Subcutaneous adipose tissue (tissue), 4 donors: Measurements from ENCODE around the gene GMFB. TPM values are rescaled to one million over a fixed set of nuclear protein-coding genes. Genes with fewer than 3 reads are reported as not detected.

Experiments used
- total RNA-seq, 4 donors: library from RNA; depleted of rRNA; stranded (reverse); fragments of >200 nt; gene quantifications; one replicate each; pipeline ENCODE4 v1.1.0, GENCODE V29; 2016
- TF ChIP-seq, protein P1 (sequence below): fragments of 450-650 bp; IDR thresholded peaks from one replicate; pipeline ENCODE4 v1.5.1; 2016; ENCODE audit warnings: low read depth, mild to moderate bottlenecking, control low read depth, antibody characterized with exemption, moderate library complexity

The GMFB gene
- 100 to 1,000 TPM in 1 of 4 donors, 10 to 100 TPM in 3; 35.8 to 100 (median 85.5) TPM for total RNA-seq

- TF ChIP-seq, protein P1, sequence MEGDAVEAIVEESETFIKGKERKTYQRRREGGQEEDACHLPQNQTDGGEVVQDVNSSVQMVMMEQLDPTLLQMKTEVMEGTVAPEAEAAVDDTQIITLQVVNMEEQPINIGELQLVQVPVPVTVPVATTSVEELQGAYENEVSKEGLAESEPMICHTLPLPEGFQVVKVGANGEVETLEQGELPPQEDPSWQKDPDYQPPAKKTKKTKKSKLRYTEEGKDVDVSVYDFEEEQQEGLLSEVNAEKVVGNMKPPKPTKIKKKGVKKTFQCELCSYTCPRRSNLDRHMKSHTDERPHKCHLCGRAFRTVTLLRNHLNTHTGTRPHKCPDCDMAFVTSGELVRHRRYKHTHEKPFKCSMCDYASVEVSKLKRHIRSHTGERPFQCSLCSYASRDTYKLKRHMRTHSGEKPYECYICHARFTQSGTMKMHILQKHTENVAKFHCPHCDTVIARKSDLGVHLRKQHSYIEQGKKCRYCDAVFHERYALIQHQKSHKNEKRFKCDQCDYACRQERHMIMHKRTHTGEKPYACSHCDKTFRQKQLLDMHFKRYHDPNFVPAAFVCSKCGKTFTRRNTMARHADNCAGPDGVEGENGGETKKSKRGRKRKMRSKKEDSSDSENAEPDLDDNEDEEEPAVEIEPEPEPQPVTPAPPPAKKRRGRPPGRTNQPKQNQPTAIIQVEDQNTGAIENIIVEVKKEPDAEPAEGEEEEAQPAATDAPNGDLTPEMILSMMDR: no peak
Observed at GRCh38 chr14:54488646-54489317, at the start of gene GMFB. Gene GMFB, minus strand, starts transcription at chr14:54488980. Its CDS starts 53 bp downstream, at chr14:54488927.

GRCh38 chr14:54538055-54538454 is 49.3 kb upstream of the GMFB start:
- TF ChIP-seq, protein P1: no peak

DNA sequence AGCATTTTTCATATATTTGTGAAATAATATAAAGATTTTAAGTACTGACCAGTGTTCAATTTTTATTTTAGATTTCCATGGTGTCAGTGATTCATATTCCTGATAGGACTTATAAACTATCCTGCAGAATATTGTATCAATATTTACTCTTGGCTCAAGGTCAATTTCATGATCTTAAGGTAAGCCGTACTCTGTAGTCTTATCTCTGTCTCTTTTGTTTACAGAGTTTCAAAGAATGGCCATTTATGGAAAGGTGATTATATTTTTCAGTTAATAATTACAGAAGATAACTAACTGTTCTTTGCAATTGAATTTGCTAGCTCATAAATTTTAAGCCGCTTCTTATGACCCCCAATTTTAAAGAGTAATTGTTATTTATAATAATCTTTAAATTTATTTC is 48.9 kb upstream of the GMFB start:
- TF ChIP-seq, protein P1: no peak

DNA sequence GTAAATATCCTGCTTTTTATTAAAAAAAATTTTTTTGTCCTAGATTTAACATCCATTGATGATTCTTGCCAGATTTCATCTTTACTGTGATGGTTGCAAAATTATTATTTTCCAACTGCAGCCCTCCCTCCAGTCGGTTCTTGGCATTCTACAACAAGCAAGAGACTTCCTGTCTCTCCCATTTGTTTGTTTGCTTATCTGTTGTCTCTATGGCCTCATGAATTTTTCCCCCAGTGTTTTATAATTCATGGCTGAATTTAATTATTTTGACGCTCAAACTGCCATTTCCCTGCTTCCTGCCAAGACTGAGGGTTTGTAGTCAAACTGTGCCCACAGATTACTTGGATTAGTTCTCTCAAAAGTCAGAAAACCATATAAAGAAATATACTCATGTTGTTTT is 46.9 kb upstream of the GMFB start:
- TF ChIP-seq, protein P1: no peak

GRCh38 chr14:54535126-54535525 is 46.3 kb upstream of the GMFB start:
- TF ChIP-seq, protein P1: no peak

- TF ChIP-seq, protein P1: no peak
Observed at GRCh38 chr14:54533100-54533499, 44.3 kb upstream of the GMFB start.

GRCh38 chr14:54532111-54533012 is 43.6 kb upstream of the GMFB start:
- TF ChIP-seq, protein P1: no peak
